ENCODE measurements around the gene AHI1. TPM values are rescaled to one million over a fixed set of nuclear protein-coding genes. Genes with fewer than 3 reads are reported as not detected.

AHI1 gene
- total RNA-seq, 2 experiments from 2014 or later: 21.1 to 27.5 TPM

- ChIA-PET CTCF (no interaction called here), POLR2A (no interaction called here)
- Histone ChIP-seq H3K4me1 (ENCODE audit: insufficient read depth, low read length) (no peaks in the 10 kb centered on the region), H3K27ac (ENCODE audit: low read depth in 1 of 2, low read length in 2 of 2) (no peak overlapping the region), H3K36me3 (ENCODE audit: insufficient read depth, low read length) (no peaks in the 10 kb centered on the region), H3K4me3 (ENCODE audit: low read length) (no peak overlapping the region), H3K9me3 (ENCODE audit: control insufficient read depth in 1 of 2, insufficient read depth in 1 of 2, low read length in 2 of 2) (no peaks in the 10 kb centered on the region), H3K27me3 (ENCODE audit: control insufficient read depth in 1 of 2, insufficient read depth in 2 of 2, low read length in 2 of 2) (no peaks in the 10 kb centered on the region)
- intact Hi-C loops (cut with DNase I, micrococcal nuclease): no loop called here
- no peak for TF ChIP-seq CTCF (IDR thresholded peaks at IDR 0.05)
- H3K4me1 Mint-ChIP-seq (ENCODE audit: low read depth): no peaks in the 10 kb centered on the region
- H3K4me3 Mint-ChIP-seq: no peak overlapping the region
- H3K27me3 Mint-ChIP-seq: no peaks in the 10 kb centered on the region
- ATAC-seq (ENCODE audit: poor library complexity) (no peak), DNase-seq (no peak)
- no peak overlapping the region for H3K27ac Mint-ChIP-seq
- no peaks in the 10 kb centered on the region for H3K9me3 Mint-ChIP-seq
- no peaks in the 10 kb centered on the region for H3K36me3 Mint-ChIP-seq (ENCODE audit: low read depth)
These were observed 138.6 kb downstream of the AHI1 start for GRCh38 chr6:135358985-135359384.

GRCh38 chr6:135358251-135358821 lies 139.2 kb downstream of the AHI1 start:
- Histone ChIP-seq H3K4me1 (ENCODE audit: insufficient read depth, low read length) (no peaks in the 10 kb centered on the region), H3K27ac (ENCODE audit: low read depth in 1 of 2, low read length in 2 of 2) (no peak overlapping the region), H3K4me3 (ENCODE audit: low read length) (no peak overlapping the region), H3K36me3 (ENCODE audit: insufficient read depth, low read length) (no peaks in the 10 kb centered on the region), H3K9me3 (ENCODE audit: control insufficient read depth in 1 of 2, insufficient read depth in 1 of 2, low read length in 2 of 2) (no peaks in the 10 kb centered on the region), H3K27me3 (ENCODE audit: control insufficient read depth in 1 of 2, insufficient read depth in 2 of 2, low read length in 2 of 2) (no peaks in the 10 kb centered on the region)
- Mint-ChIP-seq H3K9me3 (no peaks in the 10 kb centered on the region), H3K4me3 (no peak overlapping the region), H3K36me3 (ENCODE audit: low read depth) (no peaks in the 10 kb centered on the region), H3K4me1 (ENCODE audit: low read depth) (no peaks in the 10 kb centered on the region), H3K27me3 (no peaks in the 10 kb centered on the region), H3K27ac (no peak overlapping the region)
- ChIA-PET CTCF (no interaction called here), POLR2A (no interaction called here)
- intact Hi-C loops (cut with DNase I, micrococcal nuclease): no loop called here
- DNase-seq (no peak), ATAC-seq (ENCODE audit: poor library complexity) (no peak)
- no peak for TF ChIP-seq CTCF (IDR thresholded peaks at IDR 0.05)

DNA sequence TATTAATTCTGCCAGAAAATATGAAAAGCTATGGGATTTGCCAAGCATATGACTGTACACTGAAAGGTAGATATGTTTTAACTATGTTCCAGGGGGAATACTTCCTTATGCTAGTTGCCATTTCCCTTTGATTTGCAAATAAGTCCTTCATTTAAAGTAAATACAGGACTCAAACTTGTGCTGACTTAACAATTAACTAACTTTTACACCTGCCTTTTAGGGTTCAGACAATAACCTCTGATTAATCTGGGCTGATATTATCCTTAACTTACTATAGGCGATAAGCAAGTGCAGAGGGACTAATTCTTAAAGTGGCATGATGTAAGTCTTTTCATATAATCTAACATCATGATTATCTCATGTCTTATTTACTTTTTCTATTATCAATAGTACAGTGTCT lies 143.1 kb downstream of the AHI1 start:
- Mint-ChIP-seq H3K27me3 (no peaks in the 10 kb centered on the region), H3K9me3 (no peaks in the 10 kb centered on the region), H3K36me3 (ENCODE audit: low read depth) (no peaks in the 10 kb centered on the region), H3K27ac (no peak overlapping the region), H3K4me1 (ENCODE audit: low read depth) (no peaks in the 10 kb centered on the region), H3K4me3 (no peak overlapping the region)
- no peak for ATAC-seq (ENCODE audit: poor library complexity)
- no peaks in the 10 kb centered on the region for H3K9me3 ChIP-seq (ENCODE audit: control insufficient read depth in 1 of 2, insufficient read depth in 1 of 2, low read length in 2 of 2)
- no peak for TF ChIP-seq CTCF (IDR thresholded peaks at IDR 0.05)
- ChIA-PET CTCF (no interaction called here), POLR2A (no interaction called here)
- H3K4me1 ChIP-seq (ENCODE audit: insufficient read depth, low read length): no peaks in the 10 kb centered on the region
- H3K4me3 ChIP-seq (ENCODE audit: low read length): no peak overlapping the region
- no peaks in the 10 kb centered on the region for H3K27me3 ChIP-seq (ENCODE audit: control insufficient read depth in 1 of 2, insufficient read depth in 2 of 2, low read length in 2 of 2)
- H3K36me3 ChIP-seq (ENCODE audit: insufficient read depth, low read length): no peaks in the 10 kb centered on the region
- intact Hi-C loops (cut with DNase I, micrococcal nuclease): no loop called here
- no peak overlapping the region for H3K27ac ChIP-seq (ENCODE audit: low read depth in 1 of 2, low read length in 2 of 2)
- no peak for DNase-seq

Data from CD4-positive, alpha-beta T cell (primary cell).